Testis (tissue), 3 donors: ENCODE results near the gene HMCN2. TPM values are rescaled to one million over a fixed set of nuclear protein-coding genes. Genes with fewer than 3 reads are reported as not detected.

Experiments used
- DNase-seq: peaks from one replicate; pipeline ENCODE4 v3.0.0-alpha.2; 2019
- H3K27ac ChIP-seq, 2 donors: fragments of 200-600 bp; sonication (generic); one replicate each; pipeline ENCODE4 v1.5.1; 2019
- H3K27me3 ChIP-seq: fragments of 200-600 bp; sonication (generic); one replicate; pipeline ENCODE4 v1.5.1; 2019
- H3K36me3 ChIP-seq: fragments of 200-600 bp; sonication (generic); one replicate; pipeline ENCODE4 v1.5.1; 2017; ENCODE audit warnings: low read depth; ENCODE audit errors: missing control alignments
- H3K4me1 ChIP-seq: fragments of 200-600 bp; sonication (generic); one replicate; pipeline ENCODE4 v1.5.1; 2019
- H3K4me3 ChIP-seq, 2 donors: fragments of 200-600 bp; sonication (generic); one replicate each; pipeline ENCODE4 v1.5.1; 2017 to 2019
- H3K9me3 ChIP-seq: fragments of 200-600 bp; sonication (generic); one replicate; pipeline ENCODE4 v1.5.1; 2017
- CTCF ChIP-seq, 3 experiments: fragments of 450-650 bp in 2 of 3; fragments of 200-600 bp in 1 of 3; sonication (generic) in 1 of 3; IDR thresholded peaks; one replicate each; pipeline ENCODE4 v1.5.1; 2016 to 2019; ENCODE audit warnings: antibody characterized with exemption in 3 of 3, mild to moderate bottlenecking in 2 of 3, moderate library complexity in 1 of 3
- POLR2A ChIP-seq: fragments of 450-650 bp; IDR thresholded peaks from one replicate; pipeline ENCODE4 v1.6.1; 2017; ENCODE audit warnings: antibody characterized with exemption, mild to moderate bottlenecking, moderate library complexity
- WGBS, 2 donors: methylation state at CpG; one replicate each; pipeline ENCODE4 v1.1.5; 2018; 5-methylcytosine and 5-hydroxymethylcytosine counted together
- intact Hi-C: fragments of 100-400 bp; cut with DNase I; formaldehyde crosslinking; loops from one replicate; pipeline ENCODE4 v1.15.1; 2023; ENCODE audit warnings: low total_unique reads
- polyA plus RNA-seq: library from polyadenylated mRNA; stranded (reverse); fragments of 350-450 nt; fragmentation: Illumina TruSeq; extraction: RNeasy Lipid Tissue Mini Kit (QIAGEN cat#74804); gene quantifications from one replicate; pipeline ENCODE4 v1.2.3, GENCODE V29; 2014; ENCODE audit warnings: low read depth, low replicate concordance; ENCODE audit not compliant: insufficient read depth
- total RNA-seq, 2 donors: library from RNA; depleted of rRNA; stranded (reverse); fragments of >200 nt; gene quantifications; one replicate each; pipeline ENCODE4 v1.2.3, GENCODE V29; 2016

The HMCN2 gene
- total and polyA plus RNA-seq, 3 donors from 2014 or later, result 10.2 to 17.7 (median 15.5) TPM

GRCh38 chr9:130406278-130406895 is 140.8 kb downstream of the HMCN2 start:
- H3K4me3 ChIP-seq, result no peak overlapping the region
- no peaks in the 10 kb centered on the region for H3K27me3 ChIP-seq
- TF ChIP-seq POLR2A, result no peak
- TF ChIP-seq CTCF (IDR thresholded peaks at IDR 0.05), result no peak
- H3K4me1 ChIP-seq, result no peaks in the 10 kb centered on the region
- H3K27ac ChIP-seq, result no peak overlapping the region
- no peaks in the 10 kb centered on the region for H3K36me3 ChIP-seq
- intact Hi-C loops, result no loop called here
- no peaks in the 10 kb centered on the region for H3K9me3 ChIP-seq
- no peak for DNase-seq
- 90 to 98% methylated on average over 9 to 10 of the region's 10 CpGs for WGBS, 2 donors

GRCh38 chr9:130407916-130408663 is 142.5 kb downstream of the HMCN2 start:
- no peak overlapping the region for H3K27ac ChIP-seq
- WGBS, 2 donors, result 84 to 93% methylated on average over 9 of the region's 9 CpGs
- no peaks in the 10 kb centered on the region for H3K27me3 ChIP-seq
- TF ChIP-seq CTCF (IDR thresholded peaks at IDR 0.05) (no peak), POLR2A (no peak)
- no peaks in the 10 kb centered on the region for H3K9me3 ChIP-seq
- H3K36me3 ChIP-seq, result no peaks in the 10 kb centered on the region
- H3K4me1 ChIP-seq, result no peaks in the 10 kb centered on the region
- no peak for DNase-seq
- intact Hi-C loops, result no loop called here
- no peak overlapping the region for H3K4me3 ChIP-seq

- Histone ChIP-seq H3K27ac (no peak overlapping the region), H3K4me1 (no peaks in the 10 kb centered on the region), H3K4me3 (no peak overlapping the region), H3K9me3 (no peaks in the 10 kb centered on the region), H3K27me3 (no peaks in the 10 kb centered on the region), H3K36me3 (no peaks in the 10 kb centered on the region)
- WGBS, 2 donors, result 85 to 89% methylated on average over 9 of the region's 9 CpGs
- TF ChIP-seq CTCF (IDR thresholded peaks at IDR 0.05), result no peak
- no peak for TF ChIP-seq POLR2A
- DNase-seq, result no peak
- intact Hi-C loops, result no loop called here
These were observed 143.1 kb downstream of the HMCN2 start for GRCh38 chr9:130408669-130409068.

- no peaks in the 10 kb centered on the region for H3K4me1 ChIP-seq
- no peak overlapping the region for H3K4me3 ChIP-seq
- WGBS, 2 donors, result 73 to 78% methylated on average over 4 of the region's 4 CpGs
- H3K36me3 ChIP-seq, result no peaks in the 10 kb centered on the region
- H3K9me3 ChIP-seq, result no peaks in the 10 kb centered on the region
- no peak overlapping the region for H3K27ac ChIP-seq
- intact Hi-C loops, result no loop called here
- TF ChIP-seq CTCF (IDR thresholded peaks at IDR 0.05) (no peak), POLR2A (no peak)
- no peak for DNase-seq
- H3K27me3 ChIP-seq, result no peaks in the 10 kb centered on the region
These were observed 143.7 kb downstream of the HMCN2 start for GRCh38 chr9:130409246-130409645.
